ENCODE measurements around the gene UNG.
"Not testable (repeated sequence)": the region's sequence is repeated elsewhere in the genome, so short reads cannot be mapped to it uniquely, and the experiment has no call there.

The UNG gene

GRCh38 chr12:109134186-109134917, 37.0 kb downstream of the UNG start:
- no peak overlapping the region for H3K27ac ChIP-seq
- DNase-seq (ENCODE audit: low spot score) = peak; percentile 48
- TF ChIP-seq, protein P1, sequence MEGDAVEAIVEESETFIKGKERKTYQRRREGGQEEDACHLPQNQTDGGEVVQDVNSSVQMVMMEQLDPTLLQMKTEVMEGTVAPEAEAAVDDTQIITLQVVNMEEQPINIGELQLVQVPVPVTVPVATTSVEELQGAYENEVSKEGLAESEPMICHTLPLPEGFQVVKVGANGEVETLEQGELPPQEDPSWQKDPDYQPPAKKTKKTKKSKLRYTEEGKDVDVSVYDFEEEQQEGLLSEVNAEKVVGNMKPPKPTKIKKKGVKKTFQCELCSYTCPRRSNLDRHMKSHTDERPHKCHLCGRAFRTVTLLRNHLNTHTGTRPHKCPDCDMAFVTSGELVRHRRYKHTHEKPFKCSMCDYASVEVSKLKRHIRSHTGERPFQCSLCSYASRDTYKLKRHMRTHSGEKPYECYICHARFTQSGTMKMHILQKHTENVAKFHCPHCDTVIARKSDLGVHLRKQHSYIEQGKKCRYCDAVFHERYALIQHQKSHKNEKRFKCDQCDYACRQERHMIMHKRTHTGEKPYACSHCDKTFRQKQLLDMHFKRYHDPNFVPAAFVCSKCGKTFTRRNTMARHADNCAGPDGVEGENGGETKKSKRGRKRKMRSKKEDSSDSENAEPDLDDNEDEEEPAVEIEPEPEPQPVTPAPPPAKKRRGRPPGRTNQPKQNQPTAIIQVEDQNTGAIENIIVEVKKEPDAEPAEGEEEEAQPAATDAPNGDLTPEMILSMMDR (conservative IDR thresholded peaks at IDR 0.05; ENCODE audit: low read depth) = peak; percentile 50
- ChIA-PET CTCF (interaction anchor here (0.7 to 1.3 kb wide), 5 partner anchors 20 to 251 kb away, joined by 3 read pairs; no protein-coding TSS in a partner anchor), POLR2A (ENCODE audit: low non-redundant PET) (no interaction called here)

GRCh38 chr12:109137055-109137454, 39.7 kb downstream of the UNG start:
- TF ChIP-seq, protein P1 (conservative IDR thresholded peaks at IDR 0.05; ENCODE audit: low read depth) = no peak
- POLR2A ChIA-PET (ENCODE audit: low non-redundant PET) = no interaction called here
- no peak for DNase-seq (ENCODE audit: low spot score)
- CTCF ChIA-PET = no interaction called here
- H3K27ac ChIP-seq = no peak overlapping the region

DNA sequence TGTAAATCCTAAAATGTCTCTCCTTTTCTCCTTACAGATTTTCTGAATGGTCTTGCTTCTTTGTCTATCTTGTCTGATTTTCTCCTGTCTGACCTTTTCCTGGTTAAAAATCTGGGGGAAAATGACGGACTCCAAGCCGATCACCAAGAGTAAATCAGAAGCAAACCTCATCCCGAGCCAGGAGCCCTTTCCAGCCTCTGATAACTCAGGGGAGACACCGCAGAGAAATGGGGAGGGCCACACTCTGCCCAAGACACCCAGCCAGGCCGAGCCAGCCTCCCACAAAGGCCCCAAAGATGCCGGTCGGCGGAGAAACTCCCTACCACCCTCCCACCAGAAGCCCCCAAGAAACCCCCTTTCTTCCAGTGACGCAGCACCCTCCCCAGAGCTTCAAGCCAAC, 42.0 kb downstream of the UNG start:
- DNase-seq (ENCODE audit: low spot score) = no peak
- POLR2A ChIA-PET (ENCODE audit: low non-redundant PET) = no interaction called here
- CTCF ChIA-PET = interaction anchor here (1.1 kb wide), 1 partner anchor 28 kb away, joined by 9 read pairs; no protein-coding TSS in a partner anchor
- TF ChIP-seq, protein P1 (conservative IDR thresholded peaks at IDR 0.05; ENCODE audit: low read depth) = no peak
- H3K27ac ChIP-seq = no peak overlapping the region

GRCh38 chr12:109139791-109140190, 42.4 kb downstream of the UNG start:
- DNase-seq (ENCODE audit: low spot score) = no peak
- no peak overlapping the region for H3K27ac ChIP-seq
- ChIA-PET CTCF (no interaction called here), POLR2A (ENCODE audit: low non-redundant PET) (no interaction called here)
- TF ChIP-seq, protein P1 (conservative IDR thresholded peaks at IDR 0.05; ENCODE audit: low read depth) = no peak

GRCh38 chr12:109140560-109140959, 43.2 kb downstream of the UNG start:
- ChIA-PET POLR2A (ENCODE audit: low non-redundant PET) (interaction anchor here (0.6 kb wide), 1 partner anchor 197 kb away, joined by 9 read pairs; no protein-coding TSS in a partner anchor), CTCF (no interaction called here)
- DNase-seq (ENCODE audit: low spot score) = no peak
- TF ChIP-seq, protein P1 (conservative IDR thresholded peaks at IDR 0.05; ENCODE audit: low read depth) = no peak
- no peak overlapping the region for H3K27ac ChIP-seq

DNA sequence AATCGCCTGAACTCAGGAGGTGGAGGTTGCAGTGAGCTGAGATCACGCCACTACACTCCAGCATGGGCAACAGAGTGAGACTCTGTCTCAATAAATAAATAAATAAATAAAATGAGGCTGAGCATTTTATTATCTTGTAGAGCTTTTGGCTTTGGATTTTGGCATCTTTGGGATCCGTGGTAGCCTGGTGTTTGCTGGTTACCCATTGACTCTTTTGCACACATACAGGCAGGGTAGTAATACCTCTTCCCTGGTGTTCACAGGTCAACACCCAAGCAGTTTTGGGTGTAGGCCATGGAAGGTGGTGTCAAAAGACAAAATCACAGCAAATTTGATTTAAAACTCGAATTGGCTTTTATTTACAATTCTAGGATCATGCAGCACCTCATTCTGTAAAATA, 46.8 kb downstream of the UNG start:
- ChIA-PET POLR2A (ENCODE audit: low non-redundant PET) (no interaction called here), CTCF (interaction anchor here (0.6 kb wide), 1 partner anchor 304 kb away, joined by 3 read pairs; no protein-coding TSS in a partner anchor)
- H3K27ac ChIP-seq = no peak overlapping the region
- TF ChIP-seq, protein P1 (conservative IDR thresholded peaks at IDR 0.05; ENCODE audit: low read depth) = no peak
- DNase-seq (ENCODE audit: low spot score) = no peak

DNA sequence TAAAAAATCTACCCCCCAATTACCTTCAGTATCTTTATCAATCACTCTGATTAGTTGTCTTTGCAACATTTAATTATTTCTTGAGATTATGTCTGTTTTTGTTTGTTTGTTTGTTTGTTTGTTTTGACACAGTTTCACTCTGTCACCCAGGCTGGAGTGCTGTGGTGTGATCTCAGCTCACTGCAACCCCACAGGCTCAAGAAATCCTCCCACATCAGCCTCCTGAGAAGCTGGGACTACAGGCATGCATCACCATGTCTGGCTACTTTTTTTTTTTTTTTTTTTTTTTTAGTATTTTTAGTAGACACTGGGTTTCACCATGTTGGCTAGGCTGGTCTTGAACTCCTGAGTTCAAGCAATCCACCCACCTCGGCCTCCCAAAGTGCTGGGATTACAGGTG, 49.7 kb downstream of the UNG start:
- CTCF ChIA-PET = interaction anchor here (0.6 kb wide), 1 partner anchor 362 kb away, joined by 3 read pairs; no protein-coding TSS in a partner anchor
- DNase-seq (ENCODE audit: low spot score); H3K27ac ChIP-seq; POLR2A ChIA-PET (ENCODE audit: low non-redundant PET): not testable (repeated sequence)

All from RWPE1 (cell line).